Panc1 (cell line): ENCODE data around the gene CDH13. TPM values are rescaled to one million over a fixed set of nuclear protein-coding genes. Genes with fewer than 3 reads are reported as not detected.

Source experiments
- ATAC-seq: fragments of 200-7000 bp; cut with Tn5 transposase; 2 replicates; pipeline ENCODE4 v1.9.1; 2020; ENCODE audit warnings: mild to moderate bottlenecking, moderate library complexity
- BruUV-seq: library from RNA; stranded (reverse); fragments of 400-500 nt; replicated peaks from 2 replicates; lab custom pipeline; 2021; lab: Mats Ljungman, UMichigan
- CTCF ChIA-PET: fragments of 300-600 bp; sonication (Branson Sonifier 250); formaldehyde crosslinking; loops from one replicate; lab custom pipeline; 2022; ENCODE audit warnings: antibody characterized with exemption; lab: Charles Lee
- POLR2A ChIA-PET: fragments of 300-600 bp; sonication (Branson Sonifier 250); formaldehyde crosslinking; loops from one replicate; lab custom pipeline; 2022; ENCODE audit warnings: antibody characterized with exemption; lab: Charles Lee
- DNase-seq: peaks from one replicate; pipeline ENCODE4 v3.0.0-alpha.2; 2010; ENCODE audit warnings: low read depth, low spot score
- H3K27ac ChIP-seq: 2 replicates; pipeline ENCODE4 v1.5.1; 2011; ENCODE audit warnings: mild to moderate bottlenecking, low read length, inconsistent platforms
- H3K27me3 ChIP-seq: fragments of 200-500 bp; sonication (Bioruptor generic); 2 replicates; pipeline ENCODE4 v1.6.0; 2014; ENCODE audit warnings: low read length, inconsistent platforms; ENCODE audit not compliant: control insufficient read depth, insufficient read depth
- H3K36me3 ChIP-seq: fragments of 200-500 bp; sonication (Bioruptor generic); 2 replicates; pipeline ENCODE4 v1.5.1; 2014; ENCODE audit warnings: inconsistent platforms, mild to moderate bottlenecking, low read length, moderate library complexity; ENCODE audit not compliant: control insufficient read depth, insufficient read depth
- H3K4me1 ChIP-seq: 2 replicates; pipeline ENCODE4 v1.5.1; 2011; ENCODE audit warnings: inconsistent platforms, mild to moderate bottlenecking, low read length, moderate library complexity; ENCODE audit not compliant: control insufficient read depth, insufficient read depth
- H3K4me3 ChIP-seq, 2 experiments: 2 replicates each; pipeline ENCODE4 v1.5.1; 2011 to 2012; ENCODE audit warnings: low read depth in 2 of 2, low read length in 2 of 2, mild to moderate bottlenecking in 2 of 2, inconsistent platforms in 1 of 2, moderate library complexity in 1 of 2
- H3K9me3 ChIP-seq: fragments of 200-500 bp; sonication (Bioruptor generic); 2 replicates; pipeline ENCODE4 v1.5.1; 2014; ENCODE audit warnings: low read depth, mild to moderate bottlenecking, inconsistent platforms, low read length, moderate library complexity; ENCODE audit not compliant: control insufficient read depth, insufficient read depth
- CTCF ChIP-seq: fragments of 450-650 bp; IDR thresholded peaks from 2 replicates; pipeline ENCODE4 v1.5.1; 2017; ENCODE audit warnings: mild to moderate bottlenecking
- POLR2AphosphoS5 ChIP-seq: IDR thresholded peaks from 2 replicates; pipeline ENCODE4 v1.6.1; 2012; ENCODE audit warnings: mild to moderate bottlenecking, low read depth, low read length, moderate library complexity
- REST ChIP-seq, 2 experiments: IDR thresholded peaks; 2 replicates each; pipeline ENCODE4 v1.6.1; 2011 to 2012; ENCODE audit warnings: low read depth in 2 of 2, control low read depth in 1 of 2, low read length in 1 of 2, mild to moderate bottlenecking in 1 of 2, moderate library complexity in 1 of 2; ENCODE audit not compliant: insufficient read depth in 1 of 2
- SIN3A ChIP-seq: IDR thresholded peaks from 2 replicates; pipeline ENCODE4 v1.6.1; 2012; ENCODE audit warnings: low read depth, mild to moderate bottlenecking, low read length, moderate library complexity, borderline replicate concordance; ENCODE audit not compliant: insufficient read depth
- TCF7L2 ChIP-seq: IDR thresholded peaks from 2 replicates; pipeline ENCODE4 v1.6.1; 2011; ENCODE audit warnings: mild to moderate bottlenecking, low read depth, low read length, inconsistent platforms
- in situ Hi-C: cut with HindIII; loops from 2 replicates; pipeline ENCODE4 v1.10.0; 2016; ENCODE audit warnings: low sequenced_read_pairs, low pct_unique_long_range_greater_than_20kb
- intact Hi-C: fragments of 100-400 bp; cut with micrococcal nuclease; formaldehyde crosslinking; loops from one replicate; pipeline ENCODE4 v1.10.0; 2022; ENCODE audit not compliant: unreplicated experiment
- total RNA-seq: library from RNA; stranded (reverse); gene quantifications from one replicate; pipeline ENCODE4 v1.2.1, GENCODE V29; 2021; ENCODE audit not compliant: unreplicated experiment

Gene CDH13
- total RNA-seq, 1 experiment from 2014 or later, result not detected

- H3K4me1 ChIP-seq, result no peaks in the 10 kb centered on the region
- DNase-seq (no peak), ATAC-seq (no peak)
- no peak overlapping the region for H3K27ac ChIP-seq
- ChIA-PET CTCF (no interaction called here), POLR2A (no interaction called here)
- no TSS peak for BruUV-seq
- no peaks in the 10 kb centered on the region for H3K36me3 ChIP-seq
- intact Hi-C loops (no loop called here), in situ Hi-C loops (no loop called here)
- no peak for TF ChIP-seq SIN3A
- no peak for TF ChIP-seq TCF7L2
- no peak for TF ChIP-seq REST (IDR thresholded peaks at IDR 0.05; ENCODE audit: insufficient read depth in 1 of 2, low read depth in 2 of 2, low read length in 1 of 2)
- no peak for TF ChIP-seq POLR2AphosphoS5
- no peak for TF ChIP-seq CTCF
- H3K27me3 ChIP-seq, result no peaks in the 10 kb centered on the region
- no peaks in the 10 kb centered on the region for H3K9me3 ChIP-seq
- H3K4me3 ChIP-seq, result no peak overlapping the region
Observed at GRCh38 chr16:83660282-83660681, 1033.5 kb downstream of the CDH13 start.

DNA sequence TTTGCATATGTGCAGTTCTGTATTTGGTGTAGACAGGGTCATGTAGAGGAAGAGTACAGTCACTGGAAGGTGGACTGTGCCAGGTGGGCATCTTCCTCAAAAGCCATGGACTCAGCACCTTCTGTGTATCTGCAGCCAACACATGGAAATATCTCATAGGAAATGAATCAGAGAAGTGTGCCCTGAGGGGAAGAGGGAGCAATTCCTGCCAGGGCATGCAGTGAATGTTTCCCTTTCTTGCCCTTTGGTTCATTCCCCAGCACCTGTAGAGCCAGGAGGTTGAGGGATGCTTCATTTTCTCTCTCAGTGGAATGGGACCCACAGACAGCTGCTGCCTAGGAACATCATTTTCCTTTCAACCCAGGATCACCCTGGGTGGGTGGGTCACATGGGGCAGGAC lies 1034.9 kb downstream of the CDH13 start:
- no peak for ATAC-seq
- BruUV-seq, result no TSS peak
- in situ Hi-C loops (no loop called here), intact Hi-C loops (no loop called here)
- Histone ChIP-seq H3K4me1 (no peaks in the 10 kb centered on the region), H3K27me3 (no peaks in the 10 kb centered on the region), H3K4me3 (no peak overlapping the region), H3K27ac (no peak overlapping the region), H3K9me3 (no peaks in the 10 kb centered on the region), H3K36me3 (no peaks in the 10 kb centered on the region)
- ChIA-PET POLR2A (no interaction called here), CTCF (no interaction called here)
- no peak for DNase-seq
- no peak for TF ChIP-seq REST (IDR thresholded peaks at IDR 0.05; ENCODE audit: insufficient read depth in 1 of 2, low read depth in 2 of 2, low read length in 1 of 2)
- no peak for TF ChIP-seq SIN3A
- no peak for TF ChIP-seq CTCF
- TF ChIP-seq POLR2AphosphoS5, result no peak
- no peak for TF ChIP-seq TCF7L2
